ENCODE measurements around the gene ADGRG2. TPM values are rescaled to one million over a fixed set of nuclear protein-coding genes. Genes with fewer than 3 reads are reported as not detected.

ADGRG2 gene
- total RNA-seq, 1 experiment from 2014 or later = 8.2 TPM

GRCh38 chrX:19049110-19049509 lies 73.2 kb downstream of the ADGRG2 start (continued):
- TF ChIP-seq FOXK1 (CRISPR knock-in tag; IDR thresholded peaks at IDR 0.05) (no peak), ZNF232 (CRISPR knock-in tag; IDR thresholded peaks at IDR 0.05) (no peak), E2F4 (CRISPR knock-in tag; IDR thresholded peaks at IDR 0.05; ENCODE audit: borderline replicate concordance, low read depth) (no peak), RORB (CRISPR knock-in tag; IDR thresholded peaks at IDR 0.05) (no peak), FOXJ3 (CRISPR knock-in tag; IDR thresholded peaks at IDR 0.05; ENCODE audit: borderline replicate concordance) (no peak), NR3C1 (CRISPR knock-in tag; conservative IDR thresholded peaks at IDR 0.05; ENCODE audit: low read depth) (no peak), JUN (CRISPR knock-in tag; IDR thresholded peaks at IDR 0.05) (no peak), NFYB (CRISPR knock-in tag; conservative IDR thresholded peaks at IDR 0.05; ENCODE audit: low read depth) (no peak)

- POLR2A ChIA-PET = no interaction called here
- H3K4me3 Mint-ChIP-seq = no peak overlapping the region
- no peaks in the 10 kb centered on the region for H3K27me3 Mint-ChIP-seq (ENCODE audit: low read depth)
- no peaks in the 10 kb centered on the region for H3K4me1 Mint-ChIP-seq
- ATAC-seq (no peak), DNase-seq (ENCODE audit: low spot score) (no peak)
- no peaks in the 10 kb centered on the region for H3K36me3 Mint-ChIP-seq
- no peaks in the 10 kb centered on the region for H3K9me3 Mint-ChIP-seq
- CTCF ChIA-PET = interaction anchor here (0.6 kb wide), 1 partner anchor 261 kb away, joined by 3 read pairs; no protein-coding TSS in a partner anchor
- H3K27ac Mint-ChIP-seq = no peak overlapping the region
- no peak for TF ChIP-seq E2F5 (CRISPR knock-in tag; IDR thresholded peaks at IDR 0.05)
- no peak for TF ChIP-seq JAZF1 (CRISPR knock-in tag; IDR thresholded peaks at IDR 0.05)
- no peak for TF ChIP-seq ZNF396 (CRISPR knock-in tag; IDR thresholded peaks at IDR 0.05; ENCODE audit: borderline replicate concordance)
Measured at GRCh38 chrX:19046343-19047215, 75.7 kb downstream of the ADGRG2 start.

GRCh38 chrX:19040373-19040772 lies 81.9 kb downstream of the ADGRG2 start:
- no peak for TF ChIP-seq JAZF1 (CRISPR knock-in tag; IDR thresholded peaks at IDR 0.05)
- TF ChIP-seq ATF1 (CRISPR knock-in tag; IDR thresholded peaks at IDR 0.05) = no peak
- TF ChIP-seq RELA (CRISPR knock-in tag; IDR thresholded peaks at IDR 0.05; ENCODE audit: borderline replicate concordance) = no peak
- no peak for TF ChIP-seq OVOL2 (CRISPR knock-in tag; IDR thresholded peaks at IDR 0.05; ENCODE audit: borderline replicate concordance)
- TF ChIP-seq ATF3 (CRISPR knock-in tag; conservative IDR thresholded peaks at IDR 0.05) = no peak
- no peak for TF ChIP-seq ZNF232 (CRISPR knock-in tag; IDR thresholded peaks at IDR 0.05)
- no peak for TF ChIP-seq ZNF416 (CRISPR knock-in tag; IDR thresholded peaks at IDR 0.05)
- no peak for TF ChIP-seq FOXJ3 (CRISPR knock-in tag; IDR thresholded peaks at IDR 0.05; ENCODE audit: borderline replicate concordance)
- no peak for TF ChIP-seq JUN (CRISPR knock-in tag; IDR thresholded peaks at IDR 0.05)
- TF ChIP-seq ZNF396 (CRISPR knock-in tag; IDR thresholded peaks at IDR 0.05; ENCODE audit: borderline replicate concordance) = no peak
- no peaks in the 10 kb centered on the region for H3K27me3 Mint-ChIP-seq (ENCODE audit: low read depth)
- POLR2A ChIA-PET = no interaction called here

GRCh38 chrX:19034025-19034424 lies 88.2 kb downstream of the ADGRG2 start:
- POLR2A ChIA-PET = no interaction called here
- H3K9me3 Mint-ChIP-seq = no peaks in the 10 kb centered on the region
- CTCF ChIA-PET = no interaction called here
- ATAC-seq (no peak), DNase-seq (ENCODE audit: low spot score) (no peak)
- no peak overlapping the region for H3K4me3 Mint-ChIP-seq
- H3K36me3 Mint-ChIP-seq = no peaks in the 10 kb centered on the region
- TF ChIP-seq SP1 (CRISPR knock-in tag; conservative IDR thresholded peaks at IDR 0.05) (no peak), SMAD4 (CRISPR knock-in tag; IDR thresholded peaks at IDR 0.05) (no peak), PRDM15 (CRISPR knock-in tag; IDR thresholded peaks at IDR 0.05) (no peak), MXD4 (CRISPR knock-in tag; IDR thresholded peaks at IDR 0.05; ENCODE audit: borderline replicate concordance) (no peak)
- no peak overlapping the region for H3K27ac Mint-ChIP-seq
- H3K27me3 Mint-ChIP-seq (ENCODE audit: low read depth) = no peaks in the 10 kb centered on the region
- H3K4me1 Mint-ChIP-seq = no peaks in the 10 kb centered on the region

More at GRCh38 chrX:19040373-19040772, 81.9 kb downstream of the ADGRG2 start:
- Mint-ChIP-seq H3K27ac (no peak overlapping the region), H3K4me3 (no peak overlapping the region), H3K9me3 (no peaks in the 10 kb centered on the region), H3K36me3 (no peaks in the 10 kb centered on the region), H3K4me1 (no peaks in the 10 kb centered on the region)
- DNase-seq (ENCODE audit: low spot score) (no peak), ATAC-seq (no peak)
- CTCF ChIA-PET = interaction anchor here (0.6 to 2.3 kb wide), 14 partner anchors 11 to 342 kb away, joined by 3 to 26 read pairs (median 4); partner anchors contain the start of gene ADGRG2

All from WTC11 (cell line).